ENCODE results near the gene ADIPOR2.

- no peak for TF ChIP-seq EP300 (IDR thresholded peaks at IDR 0.05)
- no peak for TF ChIP-seq POLR2AphosphoS5 (IDR thresholded peaks at IDR 0.05)
- no peak for TF ChIP-seq CTCF (IDR thresholded peaks at IDR 0.05)
Measured at GRCh38 chr12:1798641-1799020, 107.8 kb downstream of the ADIPOR2 start.

Data from sigmoid colon (tissue), 4 donors.